Activated naive CD8-positive, alpha-beta T cell treated with anti-CD3 and anti-CD28 coated beads for 36 hours (primary cell): ENCODE results near the gene DOC2A. TPM values are rescaled to one million over a fixed set of nuclear protein-coding genes. Genes with fewer than 3 reads are reported as not detected.
A peak's percentile ranks its signal among the peaks of the same experiment; 100 is the strongest.
"Not testable (repeated sequence)": the region's sequence is repeated elsewhere in the genome, so short reads cannot be mapped to it uniquely, and the experiment has no call there.

ENCODE experiments used
- DNase-seq: peaks from one replicate; pipeline ENCODE4 v3.0.0; 2021
- H3K27ac Mint-ChIP-seq: one replicate; pipeline ENCODE4 v1.8.0; 2022; ENCODE audit warnings: mild to moderate bottlenecking, moderate library complexity, mixed read lengths
- H3K27me3 Mint-ChIP-seq: one replicate; pipeline ENCODE4 v1.8.0; 2022; ENCODE audit warnings: mild to moderate bottlenecking, mixed read lengths
- H3K36me3 Mint-ChIP-seq: one replicate; pipeline ENCODE4 v1.8.0; 2021; ENCODE audit warnings: mild to moderate bottlenecking, mixed read lengths
- H3K4me1 Mint-ChIP-seq: one replicate; pipeline ENCODE4 v1.8.0; 2021; ENCODE audit warnings: mixed read lengths
- H3K4me3 Mint-ChIP-seq: one replicate; pipeline ENCODE4 v1.8.0; 2022; ENCODE audit warnings: mild to moderate bottlenecking, moderate library complexity, mixed read lengths
- H3K9me3 Mint-ChIP-seq: one replicate; pipeline ENCODE4 v1.8.0; 2022; ENCODE audit warnings: mixed read lengths
- total RNA-seq, 2 experiments: library from RNA; stranded (reverse); gene quantifications; one replicate each; pipeline ENCODE4 v1.2.3, GENCODE V29; 2021

Gene DOC2A
- total RNA-seq, 2 experiments from 2014 or later = 0.89 to 1.4 TPM

GRCh38 chr16:30017277-30017656 lies 6.4 kb upstream of the DOC2A start:
- no peak overlapping the region for H3K27ac Mint-ChIP-seq
- no peaks in the 10 kb centered on the region for H3K36me3 Mint-ChIP-seq
- no peak for DNase-seq
- H3K9me3 Mint-ChIP-seq = no peaks in the 10 kb centered on the region
- H3K4me3 Mint-ChIP-seq = no peak overlapping the region
- peaks cover 5% of the 10 kb centered on the region for H3K4me1 Mint-ChIP-seq
- peaks cover 16% of the 10 kb centered on the region for H3K27me3 Mint-ChIP-seq

GRCh38 chr16:30016555-30017276 lies 5.9 kb upstream of the DOC2A start:
- H3K36me3 Mint-ChIP-seq = no peaks in the 10 kb centered on the region
- no peak overlapping the region for H3K27ac Mint-ChIP-seq
- peaks cover 22% of the 10 kb centered on the region for H3K27me3 Mint-ChIP-seq
- H3K4me1 Mint-ChIP-seq = peaks cover 8% of the 10 kb centered on the region
- no peak overlapping the region for H3K4me3 Mint-ChIP-seq
- H3K9me3 Mint-ChIP-seq = no peaks in the 10 kb centered on the region
- no peak for DNase-seq

- DNase-seq, H3K4me3 Mint-ChIP-seq, H3K27ac Mint-ChIP-seq, H3K9me3 Mint-ChIP-seq, H3K4me1 Mint-ChIP-seq, H3K36me3 Mint-ChIP-seq: not testable (repeated sequence)
- H3K27me3 Mint-ChIP-seq = peaks cover 19% of the 10 kb centered on the region
Measured at GRCh38 chr16:30015450-30015849, 4.6 kb upstream of the DOC2A start.

GRCh38 chr16:30012598-30012997 lies 1.8 kb upstream of the DOC2A start:
- not testable (repeated sequence) for DNase-seq, H3K9me3 Mint-ChIP-seq, H3K27ac Mint-ChIP-seq, H3K4me3 Mint-ChIP-seq, H3K36me3 Mint-ChIP-seq, H3K4me1 Mint-ChIP-seq
- H3K27me3 Mint-ChIP-seq = peaks cover 31% of the 10 kb centered on the region

- peak overlapping the region; percentile 74 for H3K27ac Mint-ChIP-seq
- peaks cover 31% of the 10 kb centered on the region for H3K27me3 Mint-ChIP-seq
- H3K36me3 Mint-ChIP-seq = no peaks in the 10 kb centered on the region
- no peaks in the 10 kb centered on the region for H3K9me3 Mint-ChIP-seq
- DNase-seq = no peak
- peaks cover 5% of the 10 kb centered on the region for H3K4me1 Mint-ChIP-seq
- peak overlapping the region; percentile 79 for H3K4me3 Mint-ChIP-seq
Measured at GRCh38 chr16:30011714-30012504, 1.1 kb upstream of the DOC2A start.

- Mint-ChIP-seq H3K4me1 (peaks cover 5% of the 10 kb centered on the region), H3K27me3 (peaks cover 31% of the 10 kb centered on the region), H3K36me3 (no peaks in the 10 kb centered on the region), H3K4me3 (peak overlapping the region; percentile 77), H3K9me3 (no peaks in the 10 kb centered on the region), H3K27ac (no peak overlapping the region)
- no peak for DNase-seq
Measured at GRCh38 chr16:30009990-30010843, 610 bp downstream of the DOC2A start.

GRCh38 chr16:30009085-30009862 lies 1.6 kb downstream of the DOC2A start:
- H3K27ac Mint-ChIP-seq = no peak overlapping the region
- no peak overlapping the region for H3K4me3 Mint-ChIP-seq
- peaks cover 31% of the 10 kb centered on the region for H3K27me3 Mint-ChIP-seq
- DNase-seq = no peak
- no peaks in the 10 kb centered on the region for H3K9me3 Mint-ChIP-seq
- H3K36me3 Mint-ChIP-seq = no peaks in the 10 kb centered on the region
- peaks cover 8% of the 10 kb centered on the region for H3K4me1 Mint-ChIP-seq

- H3K36me3 Mint-ChIP-seq = no peaks in the 10 kb centered on the region
- H3K4me1 Mint-ChIP-seq = peaks cover 8% of the 10 kb centered on the region
- peaks cover 27% of the 10 kb centered on the region for H3K27me3 Mint-ChIP-seq
- no peak for DNase-seq
- H3K4me3 Mint-ChIP-seq = no peak overlapping the region
- H3K27ac Mint-ChIP-seq = no peak overlapping the region
- H3K9me3 Mint-ChIP-seq = no peaks in the 10 kb centered on the region
Measured at GRCh38 chr16:30007378-30007895, 3.4 kb downstream of the DOC2A start.

- H3K4me3 Mint-ChIP-seq = no peak overlapping the region
- H3K27ac Mint-ChIP-seq = no peak overlapping the region
- no peaks in the 10 kb centered on the region for H3K9me3 Mint-ChIP-seq
- H3K27me3 Mint-ChIP-seq = peaks cover 20% of the 10 kb centered on the region
- H3K36me3 Mint-ChIP-seq = no peaks in the 10 kb centered on the region
- H3K4me1 Mint-ChIP-seq = peaks cover 6% of the 10 kb centered on the region
- DNase-seq = no peak
Measured at GRCh38 chr16:30006659-30007377, 4.0 kb downstream of the DOC2A start.

- no peak for DNase-seq
- Mint-ChIP-seq H3K4me1 (peaks cover 6% of the 10 kb centered on the region), H3K27ac (no peak overlapping the region), H3K9me3 (no peaks in the 10 kb centered on the region), H3K4me3 (no peak overlapping the region), H3K27me3 (peaks cover 17% of the 10 kb centered on the region), H3K36me3 (no peaks in the 10 kb centered on the region)
Measured at GRCh38 chr16:30006095-30006473, 4.7 kb downstream of the DOC2A start.

GRCh38 chr16:30005341-30006094 lies 5.3 kb downstream of the DOC2A start:
- Mint-ChIP-seq H3K36me3 (no peaks in the 10 kb centered on the region), H3K9me3 (no peaks in the 10 kb centered on the region)

GRCh38 chr16:30004811-30005242 lies 6.0 kb downstream of the DOC2A start:
- no peaks in the 10 kb centered on the region for H3K9me3 Mint-ChIP-seq
- H3K4me3 Mint-ChIP-seq = no peak overlapping the region
- peaks cover 9% of the 10 kb centered on the region for H3K27me3 Mint-ChIP-seq
- H3K4me1 Mint-ChIP-seq = peaks cover 3% of the 10 kb centered on the region
- no peak for DNase-seq
- no peak overlapping the region for H3K27ac Mint-ChIP-seq
- no peaks in the 10 kb centered on the region for H3K36me3 Mint-ChIP-seq

More at GRCh38 chr16:30005341-30006094, 5.3 kb downstream of the DOC2A start:
- Mint-ChIP-seq H3K27ac (no peak overlapping the region), H3K27me3 (peaks cover 15% of the 10 kb centered on the region), H3K4me3 (no peak overlapping the region), H3K4me1 (peaks cover 5% of the 10 kb centered on the region)
- peak; percentile 48 for DNase-seq

- Mint-ChIP-seq H3K4me3 (no peak overlapping the region), H3K27me3 (peaks cover 7% of the 10 kb centered on the region), H3K27ac (no peak overlapping the region), H3K4me1 (peaks cover 3% of the 10 kb centered on the region), H3K9me3 (no peaks in the 10 kb centered on the region), H3K36me3 (no peaks in the 10 kb centered on the region)
- no peak for DNase-seq
Measured at GRCh38 chr16:30004424-30004776, 6.4 kb downstream of the DOC2A start.
